Measurements from ENCODE around the gene CLDN9. TPM values are rescaled to one million over a fixed set of nuclear protein-coding genes. Genes with fewer than 3 reads are reported as not detected.
"Not testable (repeated sequence)": the region's sequence is repeated elsewhere in the genome, so short reads cannot be mapped to it uniquely, and the experiment has no call there.

Gene CLDN9
- total RNA-seq, 1 donor from 2014 or later = 0.75 TPM

- H3K27me3 ChIP-seq = peaks cover 31% of the 10 kb centered on the region
- intact Hi-C loops (cut with DNase I) = no loop called here
- no peak for DNase-seq
- no peak overlapping the region for H3K27ac ChIP-seq
- no peaks in the 10 kb centered on the region for H3K36me3 ChIP-seq
- TF ChIP-seq CTCF (IDR thresholded peaks at IDR 0.05) = no peak
- no peak for ATAC-seq
- no peaks in the 10 kb centered on the region for H3K9me3 ChIP-seq
- H3K4me3 ChIP-seq = no peak overlapping the region
- peaks cover 8% of the 10 kb centered on the region for H3K4me1 ChIP-seq
Measured at GRCh38 chr16:3051009-3051408, 38.3 kb downstream of the CLDN9 start.

- Histone ChIP-seq H3K4me1 (peaks cover 5% of the 10 kb centered on the region), H3K4me3 (no peak overlapping the region), H3K27me3 (peaks cover 26% of the 10 kb centered on the region), H3K36me3 (no peaks in the 10 kb centered on the region), H3K27ac (no peak overlapping the region), H3K9me3 (no peaks in the 10 kb centered on the region)
- ATAC-seq (no peak), DNase-seq (no peak)
- TF ChIP-seq CTCF (IDR thresholded peaks at IDR 0.05) = no peak
- intact Hi-C loops (cut with DNase I) = no loop called here
Measured at GRCh38 chr16:3051494-3051893, 38.8 kb downstream of the CLDN9 start.

GRCh38 chr16:3052571-3053329 lies 40.0 kb downstream of the CLDN9 start:
- H3K27me3 ChIP-seq = peaks cover 14% of the 10 kb centered on the region
- intact Hi-C loops (cut with DNase I); H3K27ac ChIP-seq; H3K4me1 ChIP-seq; H3K4me3 ChIP-seq; H3K9me3 ChIP-seq; DNase-seq; H3K36me3 ChIP-seq: not testable (repeated sequence)
- ATAC-seq = peak; percentile 1

- H3K36me3 ChIP-seq; DNase-seq; H3K4me1 ChIP-seq; H3K27me3 ChIP-seq; H3K4me3 ChIP-seq; intact Hi-C loops (cut with DNase I); ATAC-seq; H3K9me3 ChIP-seq; H3K27ac ChIP-seq: not testable (repeated sequence)
Measured at GRCh38 chr16:3053330-3053710, 40.6 kb downstream of the CLDN9 start.

GRCh38 chr16:3054965-3055733 lies 42.4 kb downstream of the CLDN9 start:
- H3K9me3 ChIP-seq = no peaks in the 10 kb centered on the region
- no peaks in the 10 kb centered on the region for H3K27me3 ChIP-seq
- no peak for ATAC-seq
- no peak overlapping the region for H3K4me3 ChIP-seq
- H3K36me3 ChIP-seq = no peaks in the 10 kb centered on the region
- no peak overlapping the region for H3K27ac ChIP-seq
- peaks cover 20% of the 10 kb centered on the region for H3K4me1 ChIP-seq
- intact Hi-C loops (cut with DNase I) = no loop called here
- TF ChIP-seq CTCF (IDR thresholded peaks at IDR 0.05) = no peak
- no peak for DNase-seq

GRCh38 chr16:3055734-3056115 lies 43.0 kb downstream of the CLDN9 start:
- H3K4me3 ChIP-seq; DNase-seq; H3K27me3 ChIP-seq; intact Hi-C loops (cut with DNase I); H3K9me3 ChIP-seq; H3K27ac ChIP-seq; H3K36me3 ChIP-seq; ATAC-seq: not testable (repeated sequence)
- peaks cover 20% of the 10 kb centered on the region for H3K4me1 ChIP-seq

All from upper lobe of right lung (tissue), 1 donor.